HL-60 (cell line): ENCODE measurements around the gene COL28A1.
"Not testable (repeated sequence)": the region's sequence is repeated elsewhere in the genome, so short reads cannot be mapped to it uniquely, and the experiment has no call there.

Experiments
- DNase-seq, 2 experiments: peaks; one replicate each; pipeline ENCODE4 v3.0.0-alpha.2; 2010 to 2020; ENCODE audit warnings: low read depth in 1 of 2, low spot score in 1 of 2
- H3K27ac ChIP-seq: fragments of 250-450 bp; sonication (Bioruptor Pico); replicated peaks from 2 replicates; pipeline ENCODE4 v1.5.1; 2020; ENCODE audit warnings: mild to moderate bottlenecking, moderate library complexity
- H3K27me3 ChIP-seq: fragments of 250-450 bp; sonication (Bioruptor Pico); 2 replicates; pipeline ENCODE4 v1.5.1; 2021; ENCODE audit warnings: mild to moderate bottlenecking, moderate library complexity; ENCODE audit not compliant: insufficient read depth, poor library complexity, severe bottlenecking
- H3K4me3 ChIP-seq: replicated peaks from 2 replicates; pipeline ENCODE4 v1.5.1; 2011; ENCODE audit warnings: mild to moderate bottlenecking, control low read depth, low read length; ENCODE audit not compliant: insufficient read depth
- CTCF ChIP-seq: IDR thresholded peaks from one replicate; pipeline ENCODE4 v1.5.1; 2011; ENCODE audit warnings: low read length, control low read depth, inconsistent platforms; ENCODE audit not compliant: insufficient read depth
- GABPA ChIP-seq: IDR thresholded peaks from 2 replicates; pipeline ENCODE4 v1.6.1; 2012; ENCODE audit warnings: low read depth
- POLR2AphosphoS5 ChIP-seq: IDR thresholded peaks from 2 replicates; pipeline ENCODE4 v1.6.1; 2012; ENCODE audit warnings: low read depth
- REST ChIP-seq: IDR thresholded peaks from 2 replicates; pipeline ENCODE4 v1.6.1; 2012; ENCODE audit warnings: low read depth; ENCODE audit not compliant: insufficient replicate concordance
- SPI1 ChIP-seq: IDR thresholded peaks from 2 replicates; pipeline ENCODE4 v1.6.1; 2012; ENCODE audit warnings: low read depth, mild to moderate bottlenecking, borderline replicate concordance

The COL28A1 gene

GRCh38 chr7:7478569-7478968 is 57.1 kb downstream of the COL28A1 start:
- Histone ChIP-seq H3K4me3 (no peak overlapping the region), H3K27me3 (no peaks in the 10 kb centered on the region), H3K27ac (no peak overlapping the region)
- TF ChIP-seq POLR2AphosphoS5, result no peak
- no peak for TF ChIP-seq CTCF
- no peak for TF ChIP-seq REST
- no peak for TF ChIP-seq GABPA
- no peak for TF ChIP-seq SPI1
- no peak for DNase-seq

- H3K4me3 ChIP-seq, DNase-seq, H3K27me3 ChIP-seq, H3K27ac ChIP-seq: not testable (repeated sequence)
These were observed 58.0 kb downstream of the COL28A1 start for GRCh38 chr7:7477641-7478040.

- TF ChIP-seq SPI1 (no peak), REST (no peak), CTCF (no peak), GABPA (no peak), POLR2AphosphoS5 (no peak)
- Histone ChIP-seq H3K27ac (no peak overlapping the region), H3K27me3 (no peaks in the 10 kb centered on the region), H3K4me3 (no peak overlapping the region)
- DNase-seq, result no peak
These were observed 59.3 kb downstream of the COL28A1 start for GRCh38 chr7:7476381-7476780.

DNA sequence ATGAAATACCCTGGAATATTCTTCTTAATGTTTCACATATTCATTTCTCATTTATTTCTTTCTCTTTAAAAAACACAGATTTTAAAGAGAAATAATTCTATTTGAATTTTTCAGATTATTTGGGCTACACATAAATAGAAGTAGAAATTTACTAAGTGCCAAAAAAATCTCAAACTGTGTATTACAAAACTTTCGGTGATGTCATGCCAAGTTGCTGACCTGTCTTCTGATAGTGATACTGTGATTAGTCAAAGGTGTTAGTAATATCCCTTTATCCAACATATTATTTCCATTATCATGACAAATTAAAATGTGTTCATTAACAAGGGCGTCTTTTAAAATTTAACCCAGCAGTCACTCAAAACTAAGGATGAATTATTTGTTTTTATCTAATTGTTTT is 60.1 kb downstream of the COL28A1 start:
- H3K27ac ChIP-seq, result no peak overlapping the region
- TF ChIP-seq REST (no peak), GABPA (no peak), CTCF (no peak), POLR2AphosphoS5 (no peak), SPI1 (no peak)
- H3K27me3 ChIP-seq, result no peaks in the 10 kb centered on the region
- H3K4me3 ChIP-seq, result no peak overlapping the region
- no peak for DNase-seq
